GM18951 (cell line): ENCODE measurements around the gene BMP5.

Experiments
- POLR2A ChIP-seq: IDR thresholded peaks from 4 replicates; pipeline ENCODE4 v1.6.1; 2011; ENCODE audit warnings: mild to moderate bottlenecking; ENCODE audit not compliant: insufficient read length, insufficient read depth; ENCODE audit errors: extremely low read depth
- in situ Hi-C: fragments of 300-500 bp; cut with MboI; formaldehyde crosslinking; loops from one replicate; pipeline ENCODE4 v1.12.0; 2022; ENCODE audit warnings: low sequenced_read_pairs, mixed read lengths, inconsistent platforms; ENCODE audit not compliant: unreplicated experiment

Gene BMP5

DNA sequence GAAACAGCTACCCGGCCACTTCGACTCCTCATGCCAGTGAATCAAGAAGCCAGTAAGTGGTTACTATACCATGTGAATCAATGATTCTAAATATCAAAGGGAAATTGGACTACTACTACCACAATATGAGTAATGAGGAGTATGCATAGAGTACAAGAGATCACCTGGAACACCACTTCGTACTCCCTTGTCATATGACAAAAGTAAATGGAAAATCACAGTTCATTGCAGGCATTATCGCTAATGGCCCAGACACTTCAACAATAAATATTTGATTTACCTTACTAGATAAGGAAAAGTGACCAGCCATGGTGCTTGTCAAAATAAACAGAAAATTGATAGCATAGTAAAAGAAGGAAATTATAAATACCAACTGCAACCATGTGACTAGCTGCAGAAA is 73.1 kb downstream of the BMP5 start:
- TF ChIP-seq POLR2A: no peak
- in situ Hi-C loops: no loop called here

DNA sequence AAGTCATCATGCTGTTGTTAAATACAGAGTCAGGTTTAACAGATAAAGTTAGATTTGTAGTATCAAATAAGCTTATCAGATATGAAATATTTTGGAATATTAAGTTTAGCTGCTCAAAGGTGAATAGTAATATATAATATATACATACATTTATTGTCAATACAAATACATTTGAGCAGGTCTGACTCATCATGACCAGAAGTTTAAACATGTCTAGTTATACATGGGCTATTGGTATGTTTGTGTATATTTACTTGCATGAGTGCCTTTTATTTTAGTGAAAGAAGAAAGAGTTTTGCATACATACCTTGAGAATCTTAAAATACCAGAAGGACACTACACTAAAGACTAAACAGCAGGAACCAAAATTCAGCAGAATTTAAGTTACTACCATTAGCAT is 76.8 kb downstream of the BMP5 start:
- no peak for TF ChIP-seq POLR2A
- in situ Hi-C loops: no loop called here

DNA sequence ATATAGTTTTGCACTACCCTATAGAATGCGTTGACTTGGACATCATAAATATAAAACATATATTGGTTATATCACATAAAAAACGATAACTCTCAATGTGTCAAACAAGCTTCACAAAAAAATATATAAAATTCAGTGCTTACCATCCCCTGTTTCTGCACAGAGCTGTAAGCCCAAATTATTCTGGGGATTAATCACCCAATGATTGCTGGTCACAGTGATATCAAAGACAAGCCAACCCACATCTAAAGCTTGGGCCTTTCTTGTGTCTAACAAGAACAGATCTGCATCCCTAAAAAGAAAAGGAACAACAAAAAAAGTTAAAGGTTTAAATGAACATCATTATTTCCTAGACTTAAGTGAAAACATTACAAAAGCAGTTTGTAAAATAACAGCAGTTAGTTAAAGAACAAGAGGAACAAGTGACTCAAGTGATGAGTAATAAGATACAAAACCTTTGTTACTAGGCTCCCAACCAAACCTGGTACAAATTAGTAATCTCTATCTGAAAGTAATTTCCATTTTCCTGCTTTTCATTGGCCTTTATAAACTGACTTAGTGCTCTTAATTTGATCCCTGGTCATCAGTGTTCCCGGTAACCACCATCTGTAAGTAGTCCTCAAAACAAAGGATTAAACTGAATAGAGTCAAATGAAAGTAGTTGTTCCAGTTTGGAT is 81.1 kb downstream of the BMP5 start:
- in situ Hi-C loops: no loop called here
- TF ChIP-seq POLR2A: no peak

DNA sequence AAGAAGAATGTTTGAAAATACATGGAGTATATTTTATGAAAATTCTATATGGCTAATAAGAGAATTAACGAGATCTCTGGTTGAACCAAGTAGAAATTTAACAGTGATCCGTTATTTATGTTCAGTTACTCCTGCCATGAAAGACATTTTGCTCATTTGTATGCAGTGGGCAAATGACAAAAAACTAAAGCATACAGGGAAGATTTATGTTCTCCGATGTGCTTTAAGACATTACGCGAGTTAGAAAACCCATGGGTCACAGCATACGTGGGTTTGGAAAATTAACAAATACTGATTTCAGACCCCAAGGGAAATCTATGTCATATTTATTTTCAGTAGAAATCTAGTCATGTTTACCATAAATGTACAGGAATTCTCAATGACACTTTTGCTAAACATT is 90.1 kb downstream of the BMP5 start:
- in situ Hi-C loops: no loop called here
- no peak for TF ChIP-seq POLR2A

DNA sequence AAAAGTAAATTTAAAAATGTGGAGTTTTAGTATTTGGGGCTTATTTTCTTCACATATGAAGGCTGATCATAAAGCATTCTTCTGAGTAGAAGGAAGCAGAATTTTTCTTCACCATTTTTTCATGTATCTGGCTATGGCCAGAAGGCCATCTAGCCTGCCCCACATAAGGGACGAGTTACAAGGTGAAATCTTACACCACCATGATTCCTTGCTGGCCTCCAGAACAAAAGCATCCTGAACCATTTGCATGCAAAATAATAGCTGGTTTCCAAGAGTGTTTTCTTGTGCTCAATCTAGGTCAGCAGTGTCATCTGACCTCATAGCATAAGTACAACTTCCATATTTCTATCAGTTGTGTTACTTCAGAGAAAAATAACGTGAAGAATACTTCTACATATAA is 93.1 kb downstream of the BMP5 start:
- no peak for TF ChIP-seq POLR2A
- in situ Hi-C loops: no loop called here

DNA sequence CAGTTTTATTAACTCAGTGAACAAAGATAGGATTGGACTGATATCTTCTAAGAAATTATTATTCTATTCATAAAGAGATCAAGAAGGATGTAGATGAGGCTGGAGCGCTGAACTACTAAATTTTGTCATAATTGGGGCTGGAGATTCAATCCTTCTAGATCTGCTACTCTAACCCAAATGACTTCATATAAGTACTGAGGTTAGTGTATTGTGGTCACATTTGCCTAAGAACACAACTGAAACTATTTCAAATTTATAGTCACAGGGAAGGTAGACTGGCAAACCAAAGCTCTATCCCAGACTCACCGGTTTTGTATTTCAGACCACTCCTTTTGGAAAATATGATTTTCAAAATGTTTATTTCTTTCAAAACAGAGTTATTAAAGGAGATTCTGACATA is 96.7 kb downstream of the BMP5 start:
- no peak for TF ChIP-seq POLR2A
- in situ Hi-C loops: no loop called here

DNA sequence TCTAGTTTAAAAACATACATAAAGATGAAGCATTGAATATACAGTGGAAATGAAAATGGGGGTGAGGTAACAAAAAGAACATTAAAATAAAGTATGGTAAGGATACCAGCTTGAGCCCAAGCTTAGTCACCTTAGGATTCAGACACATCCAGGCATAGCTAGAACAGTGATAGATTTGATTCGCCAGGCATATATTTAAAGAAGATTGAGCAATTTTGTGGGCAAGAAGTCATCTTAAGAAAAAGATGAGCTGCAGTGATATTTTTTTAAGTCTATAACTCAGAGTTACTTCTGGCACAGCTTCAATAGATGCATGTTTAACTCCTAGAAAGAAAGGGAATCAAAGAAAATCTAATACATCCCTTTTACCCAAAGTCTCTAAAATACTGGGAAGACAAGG is 97.9 kb downstream of the BMP5 start:
- in situ Hi-C loops: no loop called here
- TF ChIP-seq POLR2A: no peak

DNA sequence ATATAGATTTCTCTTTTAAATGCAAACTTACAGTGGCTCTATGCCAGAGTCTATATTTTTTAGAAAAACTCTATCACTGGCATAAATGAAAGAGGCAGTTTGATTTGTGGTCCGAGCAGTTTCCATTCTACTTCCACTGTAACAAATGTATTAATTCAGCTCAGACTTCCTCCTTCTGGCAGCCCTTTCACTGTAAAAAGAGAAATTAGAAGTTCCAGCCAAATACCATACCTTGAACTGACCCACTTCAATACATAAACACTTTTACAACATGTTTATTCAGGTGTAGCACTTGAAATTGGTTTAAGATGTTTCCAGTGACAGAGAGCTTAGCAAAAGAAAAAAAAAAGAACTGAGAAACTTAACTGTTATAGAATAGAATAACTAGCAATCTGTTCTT is 99.3 kb downstream of the BMP5 start:
- in situ Hi-C loops: no loop called here

DNA sequence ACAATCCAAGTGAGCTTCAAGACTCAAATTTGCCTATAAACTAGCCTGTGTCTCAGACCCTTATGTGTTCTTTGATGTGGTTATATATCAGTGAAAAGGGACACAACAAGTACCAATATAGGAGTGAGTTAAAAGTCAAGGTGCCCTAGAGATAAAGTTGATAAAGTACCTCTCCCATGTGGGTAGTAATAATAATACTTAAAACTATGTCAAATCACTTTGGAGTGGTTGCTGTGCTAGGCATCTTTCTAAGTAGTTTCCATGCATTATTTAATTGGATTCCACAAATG is 100.4 kb downstream of the BMP5 start:
- TF ChIP-seq POLR2A: no peak
- in situ Hi-C loops: no loop called here

More for the DNA sequence above, 99.3 kb downstream of the BMP5 start:
- TF ChIP-seq POLR2A: no peak

DNA sequence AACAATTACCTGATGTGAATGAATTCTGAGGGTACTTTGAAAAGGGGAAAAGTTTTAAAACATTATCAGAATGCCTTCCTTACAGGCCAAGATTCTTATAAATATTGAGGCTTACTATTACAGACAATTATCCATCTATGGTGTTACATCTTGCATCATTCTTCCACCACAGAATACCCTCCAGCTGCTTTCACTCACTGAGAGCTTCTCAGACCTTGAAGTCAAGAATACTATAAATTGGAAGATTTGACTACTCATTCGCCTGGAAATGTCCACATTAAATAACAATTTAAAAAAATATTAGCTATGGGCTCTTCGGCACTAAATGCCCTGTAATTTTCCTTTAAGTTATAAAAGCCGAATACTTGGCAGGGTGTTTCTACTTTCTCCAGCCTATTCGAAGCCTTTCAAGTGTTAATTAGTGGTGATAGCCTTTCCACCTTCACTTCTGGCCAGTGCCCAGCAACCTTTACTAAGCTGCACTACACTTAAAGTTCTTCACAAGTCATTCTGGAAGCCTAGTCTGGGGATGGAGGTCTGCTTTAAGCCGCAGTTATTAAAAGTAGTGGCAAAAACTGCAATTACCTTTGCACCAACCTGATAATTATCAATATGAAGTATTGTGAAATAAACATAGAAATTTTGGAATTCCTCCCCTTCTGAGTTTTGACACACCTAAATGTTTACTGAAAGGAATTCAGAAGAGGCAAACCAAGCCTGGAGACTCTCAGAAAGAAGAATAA is 100.9 kb downstream of the BMP5 start:
- TF ChIP-seq POLR2A: no peak
- in situ Hi-C loops: no loop called here

DNA sequence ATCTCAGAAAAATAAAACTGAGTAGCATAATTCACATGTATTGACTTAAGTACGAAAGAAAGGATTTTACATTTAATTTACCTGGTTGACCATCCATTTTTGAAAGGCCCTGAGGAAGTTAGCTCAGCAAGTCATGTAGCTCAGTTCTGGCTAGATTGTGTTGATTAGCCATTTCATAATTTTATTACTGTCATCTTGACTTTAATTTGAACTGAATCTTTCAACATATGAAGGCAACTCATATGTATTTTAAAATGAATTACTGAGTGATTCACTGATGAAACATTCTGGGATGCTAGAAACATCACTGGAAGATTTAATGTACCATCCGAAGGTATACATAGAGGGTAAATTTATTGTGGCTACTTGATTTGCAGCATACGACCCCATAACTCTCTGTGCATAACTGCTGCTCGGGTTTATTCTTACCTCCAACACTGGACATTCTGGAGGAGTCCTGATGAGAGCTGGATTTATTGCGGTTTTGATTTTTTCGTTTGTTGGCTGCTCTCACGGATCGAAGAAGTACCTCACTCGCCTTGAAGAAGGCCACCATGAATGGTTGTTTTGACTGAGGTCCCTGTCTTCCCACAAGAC is 101.7 kb downstream of the BMP5 start:
- TF ChIP-seq POLR2A: no peak
- in situ Hi-C loops: no loop called here

DNA sequence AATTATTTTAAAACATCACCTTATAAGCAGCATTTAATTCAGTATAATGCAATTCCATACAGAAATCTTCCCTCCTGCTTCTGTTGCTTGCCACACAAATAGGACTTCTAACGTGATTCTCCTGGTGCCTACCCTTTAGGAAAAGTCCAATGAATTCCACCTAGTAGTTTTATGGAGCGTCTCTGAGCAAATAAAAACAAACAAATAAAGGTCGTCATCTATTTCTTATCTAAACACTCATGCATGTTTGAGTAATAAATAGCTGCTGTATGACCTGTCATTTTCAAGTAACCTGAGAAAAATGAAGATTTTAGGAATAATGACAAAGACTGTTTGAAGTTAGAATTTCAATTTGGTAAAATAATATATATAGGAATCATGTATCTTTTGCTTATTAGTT is 102.7 kb downstream of the BMP5 start:
- in situ Hi-C loops: no loop called here

DNA sequence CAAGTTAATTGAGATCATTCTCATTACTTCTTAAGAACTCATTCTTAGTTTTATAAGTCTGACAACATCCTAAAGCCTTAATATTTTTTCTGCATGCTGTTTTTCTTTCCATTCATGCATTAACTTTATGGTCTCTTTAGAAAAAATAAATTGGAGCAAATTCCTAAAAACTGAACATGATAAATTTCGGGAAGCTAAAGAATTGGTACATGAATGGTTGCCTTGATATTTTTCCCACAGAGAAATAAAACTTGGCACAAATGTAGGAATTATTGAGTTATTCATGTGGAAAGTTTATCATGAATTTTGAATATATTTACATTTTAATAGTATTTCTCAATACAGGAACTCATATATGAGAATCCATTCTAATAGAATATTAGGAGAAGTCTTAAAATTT is 115.9 kb downstream of the BMP5 start:
- in situ Hi-C loops: no loop called here
- no peak for TF ChIP-seq POLR2A

More for the DNA sequence above, 102.7 kb downstream of the BMP5 start:
- TF ChIP-seq POLR2A: no peak

DNA sequence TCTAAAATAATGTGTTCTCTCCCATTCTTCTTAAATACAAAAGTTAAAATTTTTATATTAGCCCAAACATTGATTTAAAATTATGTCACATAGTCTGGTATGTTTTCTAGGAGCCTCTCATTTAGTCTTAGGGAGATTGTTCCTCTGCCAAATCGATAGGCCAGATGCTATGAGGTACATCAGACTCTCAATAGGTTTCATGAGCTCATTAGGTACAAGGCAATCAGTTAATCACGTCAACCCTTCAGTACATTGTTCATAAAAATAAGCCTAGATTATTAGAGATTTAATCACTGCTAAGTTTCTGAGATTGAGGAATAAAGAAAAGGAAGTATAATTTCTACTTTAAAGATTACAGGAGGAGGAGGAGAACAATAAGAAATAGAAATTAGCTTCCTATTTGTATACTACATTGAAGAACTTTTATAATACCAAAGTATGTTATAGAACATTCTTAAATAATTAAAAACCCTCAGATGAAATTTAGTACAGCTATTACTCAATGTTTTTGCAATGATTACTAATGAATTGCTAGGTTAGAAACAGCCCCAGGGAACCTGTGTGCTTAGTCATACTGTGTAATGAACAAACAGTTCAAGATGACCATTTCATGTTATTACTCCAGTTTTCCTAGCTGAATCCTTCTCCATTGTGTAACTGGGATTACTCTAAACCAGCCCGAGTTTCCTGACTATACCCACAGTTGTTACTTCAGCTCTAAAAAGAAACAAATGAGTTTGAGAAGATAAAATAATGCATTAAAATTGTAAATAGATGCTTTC is 117.0 kb downstream of the BMP5 start:
- TF ChIP-seq POLR2A: no peak
- in situ Hi-C loops: no loop called here

DNA sequence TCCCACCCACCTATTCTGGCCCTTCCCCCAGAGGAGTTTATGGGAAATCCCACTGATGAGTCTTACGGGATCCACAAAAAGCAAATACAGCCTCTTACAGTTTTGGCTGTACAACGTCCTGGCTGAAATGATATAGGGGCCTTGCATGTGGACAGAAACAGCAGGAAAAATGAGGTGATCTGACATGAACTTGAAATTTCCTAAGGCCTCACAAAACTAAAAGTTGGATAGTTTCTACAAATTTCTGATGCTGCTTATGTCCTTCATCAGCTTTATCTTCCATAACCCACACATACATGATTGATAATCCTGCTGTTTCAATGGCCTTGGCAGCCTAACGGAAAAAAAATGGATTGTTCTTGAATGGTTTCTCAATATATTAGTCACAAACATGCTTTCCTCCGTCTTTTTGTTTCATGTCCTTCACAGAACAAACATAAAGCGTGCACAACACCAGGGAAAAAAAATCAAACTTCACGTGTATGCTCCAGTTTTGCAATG is 118.8 kb downstream of the BMP5 start:
- in situ Hi-C loops: no loop called here

More for the DNA sequence above, 118.8 kb downstream of the BMP5 start:
- no peak for TF ChIP-seq POLR2A
